ENCODE measurements around the gene TRMT11.

- TF ChIP-seq, protein P1, sequence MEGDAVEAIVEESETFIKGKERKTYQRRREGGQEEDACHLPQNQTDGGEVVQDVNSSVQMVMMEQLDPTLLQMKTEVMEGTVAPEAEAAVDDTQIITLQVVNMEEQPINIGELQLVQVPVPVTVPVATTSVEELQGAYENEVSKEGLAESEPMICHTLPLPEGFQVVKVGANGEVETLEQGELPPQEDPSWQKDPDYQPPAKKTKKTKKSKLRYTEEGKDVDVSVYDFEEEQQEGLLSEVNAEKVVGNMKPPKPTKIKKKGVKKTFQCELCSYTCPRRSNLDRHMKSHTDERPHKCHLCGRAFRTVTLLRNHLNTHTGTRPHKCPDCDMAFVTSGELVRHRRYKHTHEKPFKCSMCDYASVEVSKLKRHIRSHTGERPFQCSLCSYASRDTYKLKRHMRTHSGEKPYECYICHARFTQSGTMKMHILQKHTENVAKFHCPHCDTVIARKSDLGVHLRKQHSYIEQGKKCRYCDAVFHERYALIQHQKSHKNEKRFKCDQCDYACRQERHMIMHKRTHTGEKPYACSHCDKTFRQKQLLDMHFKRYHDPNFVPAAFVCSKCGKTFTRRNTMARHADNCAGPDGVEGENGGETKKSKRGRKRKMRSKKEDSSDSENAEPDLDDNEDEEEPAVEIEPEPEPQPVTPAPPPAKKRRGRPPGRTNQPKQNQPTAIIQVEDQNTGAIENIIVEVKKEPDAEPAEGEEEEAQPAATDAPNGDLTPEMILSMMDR (IDR thresholded peaks at IDR 0.05): no peak
- no peak for TF ChIP-seq POLR2A (IDR thresholded peaks at IDR 0.05)
- TF ChIP-seq POLR2AphosphoS5 (IDR thresholded peaks at IDR 0.05): no peak
- no peak for TF ChIP-seq EP300 (IDR thresholded peaks at IDR 0.05)
Observed at GRCh38 chr6:125991653-125992052, 5.3 kb downstream of the TRMT11 start.

All from sigmoid colon (tissue), 4 donors.